EL (cell line): ENCODE data around the gene CSNK2A2.

ENCODE experiments used
- DNase-seq: peaks from one replicate; pipeline ENCODE4 v3.0.0-alpha.2; 2016

Gene CSNK2A2

DNA sequence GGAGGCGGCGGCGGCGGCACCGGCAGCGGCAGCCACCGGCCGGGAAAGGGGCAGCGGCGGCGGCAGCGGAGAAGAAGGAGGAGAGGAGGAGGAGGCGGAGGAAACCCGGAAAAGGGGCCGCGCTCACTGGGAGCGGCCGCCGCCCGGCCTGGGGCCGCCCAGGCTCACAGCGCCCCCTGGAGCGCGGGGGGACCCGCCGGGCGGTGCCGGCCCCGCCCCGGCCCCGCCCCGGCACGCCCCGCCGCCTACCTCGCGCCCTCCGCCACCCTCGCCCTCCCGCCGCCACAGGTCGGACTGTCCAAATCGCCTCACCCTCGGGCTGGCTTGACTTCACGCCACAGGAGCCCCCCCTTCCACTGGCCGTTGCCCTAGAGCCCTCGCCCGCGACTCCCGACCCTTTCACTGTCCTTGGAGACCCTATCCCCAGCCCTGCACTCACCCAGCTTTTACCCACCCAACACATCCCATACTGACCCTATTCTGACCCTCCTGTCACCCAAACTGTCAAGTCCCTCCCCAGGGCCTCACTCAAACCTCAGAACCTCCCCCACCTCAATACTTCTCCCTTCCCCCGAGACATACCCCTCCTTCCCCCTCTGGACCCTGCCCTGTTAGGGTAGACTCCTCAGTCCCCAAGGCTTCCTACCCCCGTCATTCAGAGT lies at the start of gene CSNK2A2:
CSNK2A2 (minus strand) TSS at position 85 of the 662 bp plus-strand sequence. CDS start 370 bp downstream, outside the sequence.
- DNase-seq = peak; percentile 70

DNA sequence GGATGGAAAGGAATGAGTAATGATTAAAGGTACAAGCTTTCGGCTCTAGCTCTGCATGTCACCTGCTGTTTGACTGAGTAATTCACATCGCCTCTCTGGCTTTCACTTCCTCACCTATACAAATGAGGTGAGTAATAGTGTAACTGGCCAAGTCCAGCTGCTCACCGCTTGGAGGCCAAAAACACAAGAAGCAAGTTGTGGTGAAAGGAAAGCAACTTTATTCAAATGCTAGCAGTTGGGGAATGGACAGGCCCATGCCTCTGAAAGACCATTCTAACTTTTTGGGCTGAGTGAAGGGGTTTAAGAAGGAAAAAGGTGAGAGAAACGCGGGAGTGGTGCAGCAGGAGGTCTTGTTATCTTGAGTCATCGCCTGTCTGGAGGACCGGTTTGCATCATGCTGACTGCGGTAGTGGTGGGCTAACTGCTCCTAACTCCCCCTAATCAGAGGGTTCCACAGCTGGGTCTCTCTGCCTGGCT lies 45.7 kb upstream of the CSNK2A2 start:
- no peak for DNase-seq

DNA sequence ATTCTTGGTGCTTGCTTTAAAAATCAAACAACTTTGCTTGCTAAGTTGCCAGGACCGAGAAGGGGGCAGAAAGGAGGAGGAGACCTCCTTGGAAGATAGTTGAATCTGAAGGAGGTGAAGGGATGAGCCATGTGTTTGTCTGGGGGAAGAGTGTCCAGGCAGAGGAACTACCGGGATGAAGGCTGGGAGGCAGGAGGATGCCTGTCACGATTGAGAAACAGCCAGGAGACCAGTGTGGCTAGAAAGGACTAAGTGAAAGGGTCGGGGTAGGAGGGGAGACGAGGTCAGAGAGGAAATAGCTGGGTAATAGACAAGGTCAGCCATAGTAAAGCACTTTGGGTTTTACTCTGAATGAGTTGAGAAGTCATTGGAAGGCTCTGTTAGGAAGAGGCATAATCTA lies 38.9 kb upstream of the CSNK2A2 start:
- DNase-seq = no peak

DNA sequence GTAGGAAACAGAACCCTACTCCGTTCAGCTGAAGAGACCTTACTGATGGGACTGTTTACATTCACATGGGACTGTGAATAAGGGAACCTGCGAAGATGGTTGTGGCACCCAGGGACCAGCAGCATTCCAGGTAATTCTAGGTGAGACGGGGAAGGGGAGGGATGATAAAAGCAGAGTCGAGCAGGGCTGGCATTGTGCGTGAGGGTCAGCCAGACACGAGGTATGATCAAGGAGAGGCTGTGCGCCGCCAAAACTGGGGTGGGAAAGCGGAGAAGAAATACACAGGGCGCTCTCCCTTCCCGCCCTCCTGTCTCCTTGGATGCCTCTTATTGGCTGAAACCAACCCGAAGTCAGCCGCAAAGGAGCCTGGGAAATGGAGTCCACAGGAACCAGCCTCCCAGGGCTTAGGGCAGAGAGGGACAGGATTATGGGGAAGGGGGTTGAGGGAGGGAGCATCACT lies 38.4 kb upstream of the CSNK2A2 start:
- DNase-seq = peak; percentile 67

DNA sequence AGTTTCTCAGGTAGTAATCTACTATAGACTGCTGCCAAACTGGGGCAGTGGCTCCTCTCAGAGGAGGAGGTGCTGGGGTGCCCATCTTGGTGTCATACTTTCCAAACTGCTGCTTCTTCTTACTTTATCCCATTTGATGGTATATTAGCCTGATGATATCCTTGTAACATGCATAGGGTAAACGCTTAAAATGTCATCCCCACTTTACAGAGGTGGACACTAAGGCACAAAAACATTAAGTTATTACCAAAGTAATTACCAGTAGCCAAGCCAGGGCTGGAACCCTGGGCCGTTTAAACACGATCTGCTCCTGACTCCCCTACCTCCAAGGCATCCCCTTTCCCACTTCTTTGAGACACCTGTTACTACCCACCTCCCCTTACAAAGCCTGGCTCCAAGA lies 37.8 kb upstream of the CSNK2A2 start:
- no peak for DNase-seq

DNA sequence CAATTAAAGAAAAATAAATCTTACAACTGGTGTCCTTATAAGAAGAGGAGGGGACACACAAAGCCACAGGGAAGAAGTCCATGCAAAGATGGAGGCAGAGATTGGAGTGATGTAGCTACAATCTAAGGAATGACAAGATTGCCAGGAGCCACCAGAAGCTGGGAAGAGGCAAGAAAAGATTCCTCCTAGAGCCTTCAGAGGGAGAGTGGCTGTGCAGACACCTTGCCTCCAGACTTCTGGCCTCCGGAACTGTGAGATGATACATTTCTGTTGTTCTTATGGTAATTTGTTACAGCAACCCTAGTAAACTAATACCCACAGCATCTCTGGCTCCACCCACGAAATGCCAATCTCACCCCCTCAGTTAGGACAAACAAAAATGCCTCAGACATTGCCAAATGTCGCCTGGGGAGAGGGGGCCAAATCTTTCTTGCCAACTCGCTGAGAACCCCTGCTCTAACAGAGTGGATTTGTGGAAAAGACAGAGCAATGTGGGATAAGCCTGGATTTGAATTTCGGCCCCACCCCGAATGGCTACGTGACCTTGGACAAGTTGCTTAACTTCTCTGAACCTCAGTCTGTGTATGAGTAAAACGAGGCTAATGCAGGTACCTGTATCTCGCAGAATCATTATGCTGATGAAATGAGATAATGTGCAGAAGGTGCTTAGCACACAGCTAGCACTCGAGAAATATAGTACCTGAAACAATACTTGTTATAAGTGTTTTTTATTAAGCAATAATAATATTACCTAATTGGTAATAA lies 37.1 kb upstream of the CSNK2A2 start:
- DNase-seq = no peak

DNA sequence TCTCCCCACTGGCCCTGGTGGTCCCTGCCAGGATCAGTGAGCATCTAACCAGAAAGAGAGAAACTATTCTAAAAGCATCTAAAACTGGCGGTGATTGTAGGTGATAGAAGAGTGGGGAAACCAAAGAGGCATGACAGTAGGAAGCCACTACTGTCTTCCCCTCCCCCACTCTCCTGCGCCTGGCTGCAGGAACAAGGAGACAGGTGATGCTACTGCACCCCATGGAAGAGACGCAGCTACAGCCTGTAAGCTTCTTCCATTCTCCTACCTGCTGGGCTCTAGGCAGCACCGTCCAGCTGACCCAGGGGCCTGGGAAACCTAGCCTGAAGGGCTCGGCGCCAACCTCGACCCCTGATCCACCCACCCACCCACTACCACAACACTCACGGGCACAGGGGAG lies 32.4 kb upstream of the CSNK2A2 start:
- DNase-seq = no peak

DNA sequence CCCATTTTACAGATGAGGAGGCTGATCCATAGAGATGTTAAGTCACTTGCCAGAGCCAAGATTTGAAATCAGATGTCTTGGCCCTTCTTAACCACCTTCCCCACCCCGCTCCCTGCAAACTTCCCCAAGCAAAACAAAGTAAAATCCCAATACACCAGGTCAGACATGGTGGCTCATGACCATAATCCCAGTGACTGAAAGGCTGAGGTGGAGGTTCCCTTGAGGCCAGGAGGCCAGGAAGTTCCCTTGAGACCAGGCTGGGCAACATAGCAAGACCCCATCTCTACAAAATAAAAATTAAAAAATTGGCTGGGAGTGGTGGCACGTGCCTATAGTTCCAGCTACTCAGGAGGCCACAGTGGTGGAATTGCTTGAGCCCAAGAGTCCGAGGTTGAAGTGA lies 28.9 kb upstream of the CSNK2A2 start:
- DNase-seq = no peak

DNA sequence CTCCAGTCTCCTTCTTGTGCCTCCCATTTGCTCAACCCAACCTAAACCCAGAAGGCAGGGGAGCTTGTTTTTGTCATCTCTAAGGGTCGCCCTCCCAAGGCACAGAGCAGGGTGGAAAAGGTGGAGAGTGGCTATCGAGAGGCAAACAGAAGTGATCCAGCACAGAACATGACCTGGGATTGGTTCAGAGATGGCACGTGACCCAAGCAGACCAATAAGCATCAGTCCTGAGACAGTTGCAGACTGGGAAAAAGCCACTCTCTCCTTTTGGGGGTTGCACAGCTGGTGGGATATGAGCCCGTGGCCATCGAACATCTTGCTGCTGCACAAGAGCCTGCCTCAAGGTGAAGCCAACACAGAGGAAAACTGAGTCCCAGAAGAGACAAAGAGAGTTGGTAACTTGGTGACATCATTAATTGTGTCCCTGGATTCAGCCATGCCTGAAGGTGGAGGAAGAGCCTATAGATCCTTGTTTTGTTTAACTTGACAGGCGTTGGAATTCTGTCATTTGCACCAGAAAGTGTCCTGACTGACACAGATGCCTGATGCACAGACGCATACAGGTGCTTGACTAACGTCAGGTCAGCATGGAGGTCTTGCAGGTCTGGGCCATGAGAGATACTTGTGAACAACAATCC lies 28.2 kb upstream of the CSNK2A2 start:
- no peak for DNase-seq

DNA sequence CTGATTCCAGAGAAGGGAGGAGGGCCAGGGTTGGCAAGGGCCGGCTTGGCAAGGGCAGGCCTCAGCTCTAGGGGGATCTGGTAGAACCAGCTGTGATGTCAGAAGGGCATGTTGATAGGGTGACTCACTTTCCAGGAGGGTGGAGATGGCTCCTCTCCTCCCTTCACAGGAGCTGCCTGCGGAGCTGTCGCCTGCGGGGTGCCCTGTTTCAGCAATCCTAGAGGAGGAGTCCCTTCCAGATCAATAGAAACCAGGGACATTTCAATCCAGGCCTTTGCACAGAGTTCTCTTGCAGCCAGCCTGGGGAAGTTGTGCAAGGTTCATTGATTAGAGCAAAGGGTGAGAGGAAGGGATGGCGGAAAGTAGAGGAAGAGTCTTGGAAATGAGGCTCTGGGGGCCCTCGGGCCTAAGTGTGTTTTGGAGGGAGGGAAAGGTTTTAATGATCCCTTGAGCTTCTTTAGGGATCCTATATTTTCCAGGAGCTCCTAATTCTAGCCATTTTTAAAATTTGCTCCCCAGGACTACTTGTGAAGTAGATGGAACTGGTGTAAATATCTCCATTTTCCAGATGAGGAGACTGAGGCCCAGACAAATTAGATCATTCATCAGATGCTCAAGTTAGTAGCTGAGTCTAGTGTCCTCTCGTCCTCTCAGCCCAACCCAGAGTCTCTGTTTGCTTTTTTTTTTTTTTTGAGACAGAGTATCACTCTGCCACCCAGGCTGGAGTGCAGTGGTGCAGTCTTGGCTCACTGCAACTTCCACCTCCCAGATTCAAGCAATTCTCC lies 24.8 kb upstream of the CSNK2A2 start:
- peak; percentile 25 for DNase-seq

DNA sequence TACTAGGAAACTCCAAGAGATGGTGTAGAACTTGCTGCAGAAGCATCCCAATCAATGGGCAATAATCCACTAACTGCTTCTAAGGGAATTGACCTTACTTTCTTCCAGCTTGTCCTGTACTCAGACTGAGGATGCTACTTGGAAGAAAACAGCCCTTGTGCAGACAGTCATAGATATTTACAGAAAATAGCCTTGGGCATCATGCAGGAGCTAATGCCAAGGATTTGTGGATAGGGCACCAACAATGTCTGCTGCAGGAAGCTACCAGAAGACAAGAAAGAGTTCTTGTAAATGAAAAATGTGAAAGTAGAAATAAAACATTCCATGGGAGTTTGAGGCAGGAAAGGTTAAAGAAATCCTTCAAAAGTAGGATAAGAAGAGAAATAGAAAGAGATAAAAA lies 21.5 kb upstream of the CSNK2A2 start:
- DNase-seq = no peak

DNA sequence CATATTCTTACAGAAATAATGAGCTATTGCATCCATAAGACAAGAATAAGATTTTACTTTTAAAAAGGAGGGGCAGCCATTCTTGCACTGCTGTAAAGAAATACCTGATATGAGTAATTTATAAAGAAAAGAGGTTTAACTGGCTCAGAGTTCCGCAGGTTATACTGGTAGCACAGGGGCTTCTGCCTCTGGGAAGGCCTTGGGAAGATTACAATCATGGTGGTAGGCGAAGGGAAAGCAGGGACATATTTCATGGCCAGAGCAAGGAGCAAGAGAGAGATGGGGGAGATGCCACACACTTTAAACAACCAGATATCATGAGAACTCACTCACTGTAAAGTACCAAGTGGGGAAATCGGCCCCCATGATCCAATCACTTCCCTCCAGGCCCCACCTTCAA lies 20.9 kb upstream of the CSNK2A2 start:
- no peak for DNase-seq

DNA sequence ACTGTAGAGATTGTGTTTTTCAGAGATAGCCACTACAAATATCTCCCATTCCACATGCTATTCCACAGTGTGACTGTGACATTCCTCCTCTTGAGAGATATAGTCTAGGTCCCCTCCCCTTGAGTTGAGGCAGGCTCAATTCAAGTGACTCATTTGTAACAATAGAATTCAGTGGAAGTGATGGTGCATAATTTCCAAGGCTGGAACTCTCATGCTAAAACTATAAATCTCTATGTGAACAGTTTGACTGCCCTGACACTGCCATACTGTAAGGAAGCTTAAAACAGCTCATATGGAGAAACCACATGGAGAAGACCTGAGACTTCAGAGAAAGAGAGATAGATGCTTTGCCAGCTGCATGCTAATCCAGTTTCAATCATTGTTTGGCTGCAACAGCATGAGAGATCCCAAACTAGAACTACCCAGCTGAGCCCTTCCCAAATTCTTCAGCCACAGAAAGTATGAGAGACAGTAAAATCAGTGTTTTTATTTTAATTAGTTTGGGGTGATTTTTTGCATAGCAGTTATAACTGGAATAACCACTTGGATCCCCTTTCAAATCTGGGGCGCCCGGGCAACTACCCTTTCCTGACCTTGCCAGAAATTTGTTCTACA lies 19.5 kb upstream of the CSNK2A2 start:
- DNase-seq = no peak

DNA sequence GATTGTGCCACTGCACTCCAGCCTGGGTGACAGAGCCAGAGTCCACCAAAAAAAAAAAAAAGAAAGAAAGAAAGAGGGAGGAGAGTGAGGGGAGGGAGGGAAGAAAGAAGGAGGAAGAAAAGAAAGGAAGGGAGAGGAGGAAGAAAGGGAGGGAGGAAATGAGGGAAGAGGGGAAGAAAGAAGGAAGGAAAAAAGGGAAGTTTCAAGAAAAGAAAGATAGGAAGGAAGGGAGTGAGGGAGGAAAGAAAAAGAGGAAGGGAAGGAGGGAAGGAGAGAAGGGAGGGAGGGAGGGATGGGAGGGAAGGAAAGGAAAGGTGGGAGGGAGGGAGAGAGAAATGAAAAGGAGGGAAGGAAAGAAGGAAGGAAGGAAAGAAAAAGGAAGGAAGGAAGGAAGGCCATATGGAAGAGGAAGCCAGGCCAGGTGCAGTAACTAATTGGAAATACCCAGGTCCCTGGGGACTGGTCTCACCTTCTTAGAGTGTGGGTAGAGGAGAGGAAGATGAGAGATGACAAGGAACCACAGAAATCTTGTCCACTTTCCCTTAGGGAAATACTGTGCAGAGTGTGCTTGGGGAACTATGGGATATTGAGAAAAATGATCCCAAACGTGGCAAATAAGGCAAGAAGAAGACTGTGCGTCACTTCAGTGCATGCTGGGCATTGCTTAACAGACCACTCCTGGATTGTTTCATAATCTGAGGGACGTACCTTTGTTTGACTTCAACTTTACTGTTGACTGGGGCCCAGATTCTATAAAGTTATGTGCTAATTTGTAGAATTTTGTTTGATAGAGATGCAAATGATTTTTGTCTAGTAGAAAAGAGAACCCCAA lies 15.1 kb upstream of the CSNK2A2 start:
- no peak for DNase-seq

DNA sequence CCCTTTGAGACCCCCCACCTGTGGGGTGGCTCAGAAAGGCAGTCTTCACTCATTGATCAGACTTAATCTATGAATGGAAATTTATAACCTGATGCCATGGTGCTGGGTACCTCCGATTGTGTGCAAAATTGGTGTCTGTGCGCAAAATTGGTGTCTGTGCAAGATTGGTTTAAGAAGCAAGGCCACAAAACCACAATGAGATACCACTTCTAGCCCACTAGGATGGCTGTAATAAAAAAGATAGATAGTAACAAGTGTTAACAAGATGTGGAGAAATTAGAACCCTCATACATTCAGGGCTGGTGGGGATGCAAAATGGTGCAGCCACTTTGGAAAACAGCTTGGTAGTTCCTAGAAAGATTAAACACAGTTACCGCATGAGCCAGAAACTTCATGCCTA lies 13.9 kb upstream of the CSNK2A2 start:
- DNase-seq = no peak

DNA sequence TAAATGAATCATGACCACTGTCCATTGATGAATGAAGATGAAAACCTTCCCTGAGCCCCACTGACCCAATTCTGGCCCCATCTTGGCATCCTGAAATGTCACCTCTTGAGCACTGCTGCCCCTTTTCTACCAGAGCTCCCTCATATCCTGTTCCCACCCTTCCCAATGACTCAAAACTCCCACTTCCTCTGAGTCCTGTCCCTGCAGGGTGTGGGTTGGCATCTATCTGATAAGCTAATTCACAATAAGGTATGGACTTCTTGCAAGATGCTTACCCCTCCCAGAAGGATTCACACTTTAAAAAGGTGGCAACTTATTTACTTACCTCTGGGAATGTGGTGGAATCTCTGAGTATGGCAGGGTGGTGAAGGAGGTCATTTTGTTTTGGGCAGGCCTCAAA lies 13.3 kb upstream of the CSNK2A2 start:
- no peak for DNase-seq

DNA sequence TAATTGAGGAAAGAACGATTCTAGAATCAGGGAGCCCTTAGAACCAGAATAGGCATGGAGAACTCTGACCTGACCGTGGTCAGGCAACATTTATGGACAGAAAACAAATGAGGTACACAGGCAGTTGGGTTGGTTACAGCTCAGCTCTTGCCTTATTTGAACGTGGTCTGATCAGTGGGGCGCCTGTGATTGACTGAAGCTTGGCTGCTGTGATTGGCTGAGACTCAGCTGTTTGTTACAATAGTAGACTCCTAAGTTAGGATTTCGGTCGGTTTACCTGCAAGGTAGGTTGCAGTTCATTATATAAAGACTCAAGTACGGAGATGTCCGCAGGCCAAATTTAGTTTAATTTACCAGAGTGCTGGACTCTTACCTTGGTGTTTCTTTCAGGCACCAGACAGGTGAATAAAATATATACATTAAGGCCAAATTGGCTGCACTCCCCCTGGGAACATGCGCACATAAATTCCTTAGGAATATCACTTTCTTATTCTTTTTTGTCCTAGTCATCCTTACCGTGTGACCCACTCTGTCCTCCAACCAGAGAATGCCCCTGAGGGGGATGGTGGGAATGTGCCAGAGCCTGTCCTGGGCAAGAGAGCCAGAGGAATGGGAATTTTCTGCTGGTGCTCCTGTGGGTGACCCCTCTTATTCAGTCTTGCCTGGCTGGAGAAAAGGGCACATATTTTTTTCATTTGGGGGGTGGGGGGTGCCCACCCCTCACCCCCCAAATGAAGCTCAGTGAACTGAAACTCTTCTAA lies 7.5 kb upstream of the CSNK2A2 start:
- DNase-seq = no peak

DNA sequence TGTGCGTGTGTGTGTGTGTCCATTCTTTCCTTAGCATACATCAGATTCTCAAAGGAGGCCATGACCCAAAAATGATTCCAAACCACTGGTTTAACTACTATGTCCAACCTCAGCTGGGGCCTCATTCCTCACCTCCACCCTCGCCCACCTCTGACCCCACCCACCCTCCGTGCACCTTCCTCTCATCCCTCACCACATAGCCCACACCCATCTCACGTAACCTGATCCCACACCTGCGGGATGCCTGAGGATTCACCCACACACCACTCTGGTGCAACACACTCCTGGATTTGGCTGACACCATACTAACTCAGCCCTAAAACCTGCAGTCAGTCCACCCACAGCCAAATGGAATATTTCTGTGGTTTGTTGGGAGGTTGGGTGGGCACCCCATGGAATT lies 3.3 kb upstream of the CSNK2A2 start:
- DNase-seq = no peak

DNA sequence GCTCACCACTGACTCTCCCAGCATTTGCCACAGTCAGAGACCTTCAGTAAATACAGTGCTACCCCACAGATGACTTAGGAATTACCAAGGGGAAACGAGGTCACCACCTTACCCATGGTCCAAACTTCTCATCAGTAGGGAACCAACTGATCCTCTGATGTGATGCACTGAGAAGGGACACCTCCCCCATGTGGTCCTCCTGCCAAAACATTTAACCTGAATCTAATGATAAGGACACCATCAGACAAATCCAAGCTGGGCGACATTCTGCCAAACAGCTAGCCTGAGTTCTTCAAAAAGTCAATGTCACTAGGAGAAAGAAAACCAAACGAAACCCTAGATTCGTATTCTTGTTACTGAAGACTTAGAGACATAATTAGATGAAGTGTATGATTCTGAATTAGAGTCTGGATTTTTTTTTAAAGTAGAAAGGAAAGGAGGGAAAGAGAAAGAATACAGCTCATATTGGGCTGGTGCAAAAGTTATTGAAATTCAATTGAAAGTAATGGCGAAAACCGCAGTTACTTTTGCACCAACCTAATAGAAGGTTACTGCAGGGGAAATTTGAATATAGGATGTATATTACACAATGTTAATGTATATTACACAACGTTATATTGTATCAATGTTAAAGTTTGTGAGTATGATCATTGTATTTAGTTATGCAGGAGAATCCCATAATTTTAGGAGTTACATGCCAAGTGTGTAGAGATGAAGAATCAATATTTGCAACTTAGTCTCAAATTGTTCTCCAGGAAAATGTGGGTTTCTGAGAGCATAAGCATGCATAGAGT lies 2.3 kb upstream of the CSNK2A2 start:
- no peak for DNase-seq

DNA sequence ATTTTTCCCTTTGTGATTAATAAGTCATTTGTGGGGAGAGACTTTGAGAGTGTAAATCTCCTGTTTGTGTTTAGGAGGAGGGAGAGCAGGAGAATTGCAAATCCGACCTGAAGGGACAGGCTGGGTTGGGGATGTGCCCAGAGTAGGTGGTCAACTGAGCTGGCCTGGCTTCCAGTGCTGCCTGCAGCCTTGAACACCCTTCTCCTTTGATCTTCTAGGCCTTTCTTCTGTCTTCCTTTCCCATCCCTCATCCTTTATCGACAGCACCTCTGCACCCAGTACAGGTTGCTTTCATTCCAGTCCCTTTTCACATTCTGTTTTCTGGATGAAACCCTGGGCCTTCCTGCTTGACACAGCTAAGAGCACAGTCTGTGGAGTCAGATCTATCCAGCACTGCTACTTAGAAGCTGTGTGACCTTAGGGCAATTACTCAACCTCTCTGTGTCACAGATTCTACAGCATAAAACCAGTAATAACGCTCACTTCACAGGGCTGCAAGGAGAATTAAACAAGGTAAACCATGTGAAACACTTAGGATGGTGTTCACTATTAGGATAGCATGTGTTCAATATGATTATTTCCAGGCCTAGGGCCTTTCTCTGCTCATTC lies 1.0 kb upstream of the CSNK2A2 start:
- no peak for DNase-seq
